K562 (cell line): ENCODE measurements around the gene BZW1.

Experiments used
- DMBX1 ChIP-seq: fragments of 250-450 bp; sonication (Bioruptor Pico); IDR thresholded peaks from 2 replicates; pipeline ENCODE4 v1.8.0; 2022; ENCODE audit warnings: inconsistent platforms, mild to moderate bottlenecking, moderate library complexity, borderline replicate concordance
- DPF2 ChIP-seq: fragments of 450-650 bp; IDR thresholded peaks from 2 replicates; pipeline ENCODE4 v1.6.1; 2016
- JUND ChIP-seq, 2 experiments: IDR thresholded peaks; 2 replicates in 1 of 2; 3 replicates in 1 of 2; pipeline ENCODE4 v1.6.1; 2011; ENCODE audit warnings: borderline replicate concordance in 2 of 2, low read depth in 2 of 2, low read length in 2 of 2, improper control_type of control experiment in 1 of 2, missing biosample characterization in 1 of 2, missing genetic modification characterization in 1 of 2, missing genetic modification reagents in 1 of 2
- LARP7 ChIP-seq: fragments of 450-650 bp; IDR thresholded peaks from 2 replicates; pipeline ENCODE4 v1.6.1; 2016
- POLR2A ChIP-seq: fragments of 450-650 bp; conservative IDR thresholded peaks from 2 replicates; pipeline ENCODE4 v1.6.1; 2016
- SIN3A ChIP-seq, 2 experiments: fragments of 150-350 bp in 1 of 2; IDR thresholded peaks; 2 replicates each; pipeline ENCODE4 v1.6.1; 2011 to 2016; ENCODE audit warnings: borderline replicate concordance in 2 of 2, low read depth in 2 of 2, low read length in 2 of 2, mild to moderate bottlenecking in 2 of 2, moderate library complexity in 2 of 2; ENCODE audit not compliant: control insufficient read depth in 1 of 2
- ZNF274 ChIP-seq: IDR thresholded peaks from 2 replicates; pipeline ENCODE4 v1.6.1; 2011; ENCODE audit warnings: low read depth, mild to moderate bottlenecking, low read length, moderate library complexity, borderline replicate concordance
- TF ChIP-seq, protein P1 (sequence below), 3 experiments: IDR thresholded peaks in 2 of 3; conservative IDR thresholded peaks in 1 of 3; 2 replicates each; pipeline ENCODE4 v1.5.1; 2011 to 2012; ENCODE audit warnings: low read length in 3 of 3, mild to moderate bottlenecking in 3 of 3, control low read depth in 2 of 3, improper control_type of control experiment in 1 of 3, inconsistent platforms in 1 of 3, low read depth in 1 of 3, mixed read lengths in 1 of 3, moderate library complexity in 1 of 3; ENCODE audit not compliant: insufficient read depth in 2 of 3
- TF ChIP-seq, protein P2 (sequence below): sonication (generic); formaldehyde crosslinking; IDR thresholded peaks from 2 replicates; pipeline ENCODE4 v1.8.1; 2022; ENCODE audit warnings: missing genetic modification reagents
- TF ChIP-seq, protein P3 (sequence below): sonication (generic); formaldehyde crosslinking; IDR thresholded peaks from 2 replicates; pipeline ENCODE4 v1.8.1; 2023; ENCODE audit warnings: mild to moderate bottlenecking, missing genetic modification reagents
- TF ChIP-seq, protein P4 (sequence below): conservative IDR thresholded peaks from 2 replicates; pipeline ENCODE4 v1.6.1; 2011; ENCODE audit warnings: low read depth, mild to moderate bottlenecking, low read length; ENCODE audit not compliant: control insufficient read depth

DNA sequence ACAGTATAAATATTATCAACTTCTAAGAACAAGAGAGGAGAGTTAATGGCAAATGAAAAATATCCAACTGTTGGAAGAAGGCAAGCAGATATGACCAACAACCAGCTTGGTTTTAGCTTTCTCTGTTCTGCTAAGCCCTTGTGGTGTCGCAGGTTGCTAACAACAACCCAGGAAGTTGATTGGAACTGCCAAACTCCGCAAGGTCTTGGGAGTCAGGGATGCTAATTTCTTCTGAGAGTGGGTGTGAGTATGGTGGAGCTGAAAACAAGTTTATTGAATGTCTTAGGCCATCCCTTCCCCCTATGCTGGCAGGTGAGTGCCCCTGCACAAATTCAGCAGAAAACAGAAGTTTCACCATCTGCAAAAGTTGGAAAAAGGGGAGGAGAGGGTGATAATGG is 17.5 kb downstream of the BZW1 start:
- TF ChIP-seq, protein P1, sequence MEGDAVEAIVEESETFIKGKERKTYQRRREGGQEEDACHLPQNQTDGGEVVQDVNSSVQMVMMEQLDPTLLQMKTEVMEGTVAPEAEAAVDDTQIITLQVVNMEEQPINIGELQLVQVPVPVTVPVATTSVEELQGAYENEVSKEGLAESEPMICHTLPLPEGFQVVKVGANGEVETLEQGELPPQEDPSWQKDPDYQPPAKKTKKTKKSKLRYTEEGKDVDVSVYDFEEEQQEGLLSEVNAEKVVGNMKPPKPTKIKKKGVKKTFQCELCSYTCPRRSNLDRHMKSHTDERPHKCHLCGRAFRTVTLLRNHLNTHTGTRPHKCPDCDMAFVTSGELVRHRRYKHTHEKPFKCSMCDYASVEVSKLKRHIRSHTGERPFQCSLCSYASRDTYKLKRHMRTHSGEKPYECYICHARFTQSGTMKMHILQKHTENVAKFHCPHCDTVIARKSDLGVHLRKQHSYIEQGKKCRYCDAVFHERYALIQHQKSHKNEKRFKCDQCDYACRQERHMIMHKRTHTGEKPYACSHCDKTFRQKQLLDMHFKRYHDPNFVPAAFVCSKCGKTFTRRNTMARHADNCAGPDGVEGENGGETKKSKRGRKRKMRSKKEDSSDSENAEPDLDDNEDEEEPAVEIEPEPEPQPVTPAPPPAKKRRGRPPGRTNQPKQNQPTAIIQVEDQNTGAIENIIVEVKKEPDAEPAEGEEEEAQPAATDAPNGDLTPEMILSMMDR (IDR thresholded peaks at IDR 0.05 in 2 of 3, conservative IDR thresholded peaks at IDR 0.05 in 1 of 3; ENCODE audit: insufficient read depth in 2 of 3, low read depth in 1 of 3, low read length in 3 of 3): no peak
- TF ChIP-seq ZNF274: no peak
- TF ChIP-seq, protein P2, sequence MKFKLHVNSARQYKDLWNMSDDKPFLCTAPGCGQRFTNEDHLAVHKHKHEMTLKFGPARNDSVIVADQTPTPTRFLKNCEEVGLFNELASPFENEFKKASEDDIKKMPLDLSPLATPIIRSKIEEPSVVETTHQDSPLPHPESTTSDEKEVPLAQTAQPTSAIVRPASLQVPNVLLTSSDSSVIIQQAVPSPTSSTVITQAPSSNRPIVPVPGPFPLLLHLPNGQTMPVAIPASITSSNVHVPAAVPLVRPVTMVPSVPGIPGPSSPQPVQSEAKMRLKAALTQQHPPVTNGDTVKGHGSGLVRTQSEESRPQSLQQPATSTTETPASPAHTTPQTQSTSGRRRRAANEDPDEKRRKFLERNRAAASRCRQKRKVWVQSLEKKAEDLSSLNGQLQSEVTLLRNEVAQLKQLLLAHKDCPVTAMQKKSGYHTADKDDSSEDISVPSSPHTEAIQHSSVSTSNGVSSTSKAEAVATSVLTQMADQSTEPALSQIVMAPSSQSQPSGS: no peak
- TF ChIP-seq DMBX1 (CRISPR knock-in tag): no peak
- TF ChIP-seq POLR2A: no peak
- TF ChIP-seq LARP7: no peak
- TF ChIP-seq JUND (IDR thresholded peaks at IDR 0.05; ENCODE audit: borderline replicate concordance, low read depth, low read length): no peak
- no peak for TF ChIP-seq JUND (tag; IDR thresholded peaks at IDR 0.05; ENCODE audit: borderline replicate concordance, low read depth, low read length)
- TF ChIP-seq, protein P3, sequence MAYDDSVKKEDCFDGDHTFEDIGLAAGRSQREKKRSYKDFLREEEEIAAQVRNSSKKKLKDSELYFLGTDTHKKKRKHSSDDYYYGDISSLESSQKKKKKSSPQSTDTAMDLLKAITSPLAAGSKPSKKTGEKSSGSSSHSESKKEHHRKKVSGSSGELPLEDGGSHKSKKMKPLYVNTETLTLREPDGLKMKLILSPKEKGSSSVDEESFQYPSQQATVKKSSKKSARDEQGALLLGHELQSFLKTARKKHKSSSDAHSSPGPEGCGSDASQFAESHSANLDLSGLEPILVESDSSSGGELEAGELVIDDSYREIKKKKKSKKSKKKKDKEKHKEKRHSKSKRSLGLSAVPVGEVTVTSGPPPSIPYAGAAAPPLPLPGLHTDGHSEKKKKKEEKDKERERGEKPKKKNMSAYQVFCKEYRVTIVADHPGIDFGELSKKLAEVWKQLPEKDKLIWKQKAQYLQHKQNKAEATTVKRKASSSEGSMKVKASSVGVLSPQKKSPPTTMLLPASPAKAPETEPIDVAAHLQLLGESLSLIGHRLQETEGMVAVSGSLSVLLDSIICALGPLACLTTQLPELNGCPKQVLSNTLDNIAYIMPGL (CRISPR knock-in tag): no peak
- no peak for TF ChIP-seq DPF2
- TF ChIP-seq, protein P4, sequence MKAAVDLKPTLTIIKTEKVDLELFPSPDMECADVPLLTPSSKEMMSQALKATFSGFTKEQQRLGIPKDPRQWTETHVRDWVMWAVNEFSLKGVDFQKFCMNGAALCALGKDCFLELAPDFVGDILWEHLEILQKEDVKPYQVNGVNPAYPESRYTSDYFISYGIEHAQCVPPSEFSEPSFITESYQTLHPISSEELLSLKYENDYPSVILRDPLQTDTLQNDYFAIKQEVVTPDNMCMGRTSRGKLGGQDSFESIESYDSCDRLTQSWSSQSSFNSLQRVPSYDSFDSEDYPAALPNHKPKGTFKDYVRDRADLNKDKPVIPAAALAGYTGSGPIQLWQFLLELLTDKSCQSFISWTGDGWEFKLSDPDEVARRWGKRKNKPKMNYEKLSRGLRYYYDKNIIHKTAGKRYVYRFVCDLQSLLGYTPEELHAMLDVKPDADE: no peak
- TF ChIP-seq SIN3A (IDR thresholded peaks at IDR 0.05; ENCODE audit: borderline replicate concordance in 2 of 2, control insufficient read depth in 1 of 2, low read depth in 2 of 2, low read length in 2 of 2): no peak
